GM12875 (cell line): ENCODE measurements around the gene CTNND1.
"Not testable (repeated sequence)": the region's sequence is repeated elsewhere in the genome, so short reads cannot be mapped to it uniquely, and the experiment has no call there.

ENCODE experiments used
- H3K4me3 ChIP-seq: one replicate; pipeline ENCODE4 v1.5.1; 2011; ENCODE audit warnings: low read depth, low read length, control low read depth
- CTCF ChIP-seq: IDR thresholded peaks from 2 replicates; pipeline ENCODE4 v1.5.1; 2011; ENCODE audit warnings: low read depth, mild to moderate bottlenecking, control low read depth, inconsistent platforms, low read length, moderate library complexity, borderline replicate concordance; ENCODE audit not compliant: insufficient read depth

CTNND1 gene

DNA sequence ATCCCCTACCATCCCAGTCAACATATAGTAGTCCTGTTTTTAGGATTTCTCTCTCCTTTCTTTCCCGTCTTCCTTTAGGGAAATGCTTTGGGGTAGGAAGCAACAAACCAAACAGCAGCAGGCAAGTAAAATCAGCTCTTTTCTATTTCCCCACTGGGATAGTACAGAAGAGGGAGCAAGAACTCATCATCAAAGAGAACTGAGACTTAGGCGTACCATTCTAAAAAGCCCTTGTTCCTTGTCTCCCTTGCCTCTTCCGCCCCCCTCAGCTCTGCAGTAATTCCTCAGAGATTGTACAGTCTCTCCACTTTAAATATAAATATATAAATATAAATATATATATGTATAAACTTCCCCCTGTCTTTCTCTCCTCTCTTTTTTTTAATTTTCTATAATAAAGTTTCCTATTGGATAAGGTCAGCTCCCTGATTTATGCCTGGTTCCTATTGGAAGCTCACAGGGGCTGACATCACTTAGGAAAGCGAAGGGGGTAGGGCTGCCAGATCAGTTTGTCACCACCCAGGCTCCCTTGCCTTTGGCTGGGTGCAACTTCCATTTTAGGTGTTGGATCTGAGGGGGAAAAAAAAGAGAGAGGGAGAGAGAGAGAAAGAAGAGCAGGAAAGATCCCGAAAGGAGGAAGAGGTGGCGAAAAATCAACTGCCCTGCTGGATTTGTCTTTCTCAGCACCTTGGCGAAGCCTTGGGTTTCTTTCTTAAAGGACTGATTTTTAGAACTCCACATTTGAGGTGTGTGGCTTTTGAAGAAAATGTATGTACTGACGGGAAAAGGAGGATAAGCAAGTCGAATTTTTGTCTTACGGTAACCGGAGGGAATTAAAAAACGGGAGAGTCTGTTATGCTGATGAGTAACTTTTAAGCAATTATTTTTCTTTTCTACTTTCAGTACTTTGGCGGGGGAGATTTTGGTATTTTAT lies at the start of gene CTNND1:
Gene CTNND1, plus strand, starts transcription at position 502 of the 934 bp plus-strand sequence. CDS start 29,677 bp downstream, outside the sequence.
- no peak for TF ChIP-seq CTCF
- peak within 1 kb of the TSS; percentile 77 for H3K4me3 ChIP-seq

DNA sequence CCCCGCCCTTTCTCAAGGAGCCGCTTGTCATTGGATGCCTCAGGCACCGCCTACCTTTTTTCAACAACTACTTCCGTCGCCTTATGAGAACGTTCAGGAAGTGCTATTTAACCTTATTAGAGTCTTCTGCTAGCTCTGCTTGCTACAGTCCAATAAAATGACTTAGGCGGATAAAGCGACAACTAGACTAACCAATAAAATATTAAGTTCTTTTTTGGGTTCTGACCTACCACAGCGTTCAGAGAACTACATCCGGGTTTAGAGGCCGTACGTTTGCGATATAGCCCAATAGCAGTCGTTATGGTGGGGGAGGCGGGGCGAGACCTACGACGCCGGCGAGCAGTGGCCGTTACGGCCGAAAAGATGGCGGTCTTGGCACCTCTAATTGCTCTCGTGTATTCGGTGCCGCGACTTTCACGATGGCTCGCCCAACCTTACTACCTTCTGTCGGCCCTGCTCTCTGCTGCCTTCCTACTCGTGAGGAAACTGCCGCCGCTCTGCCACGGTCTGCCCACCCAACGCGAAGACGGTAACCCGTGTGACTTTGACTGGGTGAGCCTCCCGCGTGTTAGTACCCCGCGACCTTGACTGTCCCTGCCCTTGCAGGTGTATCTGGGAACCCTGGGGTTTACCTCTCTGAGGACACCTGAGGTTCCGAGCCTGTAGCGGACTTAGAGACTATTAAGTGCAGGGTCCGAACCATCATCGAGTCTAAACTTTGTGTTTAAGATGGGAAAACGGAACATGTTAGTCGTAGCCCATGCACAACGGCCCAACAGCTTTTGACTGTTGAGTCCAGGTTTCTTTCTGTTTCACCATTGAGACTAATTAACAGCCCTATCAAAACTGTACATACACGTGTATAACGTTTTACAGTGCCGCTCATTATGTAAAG lies 49.1 kb upstream of the CTNND1 start, which contains the start of gene TMX2:
Gene TMX2, plus strand, starts transcription at position 338 of the 895 bp plus-strand sequence. Its CDS starts 26 bp downstream, at position 364.
- no peak for TF ChIP-seq CTCF
- H3K4me3 ChIP-seq, result peak within 1 kb of the TSS; percentile 80

- TF ChIP-seq CTCF, result no peak
- peak overlapping the region; percentile 80 for H3K4me3 ChIP-seq
These were observed 47.8 kb upstream of the CTNND1 start for GRCh38 chr11:57713835-57714234.

DNA sequence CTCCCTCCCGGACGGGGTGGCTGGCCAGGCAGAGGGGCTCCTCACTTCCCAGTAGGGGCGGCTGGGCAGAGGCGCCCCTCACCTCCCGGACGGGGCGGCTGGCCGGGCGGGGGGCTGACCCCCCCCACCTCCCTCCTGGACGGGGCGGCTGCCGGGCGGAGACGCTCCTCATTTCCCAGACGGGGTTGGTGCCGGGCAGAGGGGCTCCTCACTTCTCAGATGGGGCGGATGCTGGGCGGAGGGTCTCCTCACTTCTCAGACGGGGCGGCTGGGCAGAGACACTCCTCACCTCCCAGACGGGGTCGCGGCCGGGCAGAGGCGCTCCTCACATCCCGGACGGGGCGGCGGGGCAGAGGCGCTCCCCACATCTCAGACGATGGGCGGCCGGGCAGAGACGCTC lies 44.9 kb upstream of the CTNND1 start:
- H3K4me3 ChIP-seq, result not testable (repeated sequence)

DNA sequence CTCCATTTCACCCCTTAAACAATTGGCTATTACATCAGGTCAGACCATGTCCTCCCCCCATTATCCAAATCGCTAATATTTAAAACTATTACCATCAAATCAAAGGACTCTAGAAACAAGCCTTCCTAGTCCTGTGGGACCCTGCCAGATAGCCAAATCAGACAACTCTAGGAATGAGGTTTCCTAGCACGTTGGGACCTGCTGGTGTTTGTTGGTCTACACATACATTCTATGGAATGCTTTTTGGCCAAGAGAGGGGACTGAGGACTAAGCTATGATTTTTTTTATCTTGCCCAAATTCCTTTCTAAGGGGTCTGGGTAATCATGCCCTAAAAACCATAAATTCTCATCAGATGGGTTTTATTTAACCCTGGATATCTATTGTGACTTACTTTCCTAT lies 34.4 kb upstream of the CTNND1 start:
- TF ChIP-seq CTCF, result no peak
- no peak overlapping the region for H3K4me3 ChIP-seq

DNA sequence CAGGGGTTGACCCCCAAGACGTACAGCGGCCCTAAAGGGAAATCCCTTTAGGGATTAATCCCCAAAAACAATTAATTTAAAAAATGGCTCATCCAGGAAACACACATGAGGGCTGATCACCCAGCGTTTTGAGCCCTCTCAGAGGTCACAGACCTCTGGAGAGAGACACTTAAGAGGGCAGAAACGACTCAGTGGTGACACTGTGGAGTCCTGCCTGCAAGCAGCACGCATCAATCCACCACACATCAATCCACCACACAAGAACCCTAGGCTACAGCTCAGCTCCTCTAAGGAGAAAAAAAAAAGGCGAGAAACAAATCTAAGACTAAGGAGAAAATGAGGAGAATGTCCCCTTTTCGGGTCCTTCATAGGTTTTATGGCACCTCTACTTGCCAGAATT lies 32.8 kb upstream of the CTNND1 start:
- no peak for TF ChIP-seq CTCF
- no peak overlapping the region for H3K4me3 ChIP-seq

DNA sequence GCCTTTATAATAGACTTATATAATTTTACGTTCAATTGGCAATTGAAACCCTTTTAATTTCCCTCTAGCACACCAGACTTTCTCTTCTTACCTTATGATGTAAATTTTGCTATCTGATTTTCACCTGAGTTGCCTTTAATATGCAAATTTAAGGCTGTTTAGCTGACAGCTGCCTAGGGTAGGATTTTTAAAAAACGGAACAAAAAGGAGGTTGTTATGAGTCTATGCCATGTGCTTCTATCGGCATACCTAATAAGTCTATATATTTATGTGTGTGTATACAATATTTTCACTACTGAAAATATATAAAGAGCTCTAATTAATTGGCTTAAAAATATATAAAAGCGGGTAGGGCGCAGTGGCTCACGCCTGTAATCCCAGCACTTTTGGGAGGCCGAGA lies 32.1 kb upstream of the CTNND1 start:
- no peak for TF ChIP-seq CTCF
- H3K4me3 ChIP-seq, result no peak overlapping the region
